Sigmoid colon (tissue), 7 donors: ENCODE measurements around the gene BCO2. TPM values are rescaled to one million over a fixed set of nuclear protein-coding genes. Genes with fewer than 3 reads are reported as not detected.

Source experiments
- DNase-seq: peaks from one replicate; pipeline ENCODE4 v3.0.0-alpha.2; 2019
- H3K27ac ChIP-seq, 4 donors: fragments of 200-600 bp; sonication (generic); one replicate each; pipeline ENCODE4 v1.5.1; 2016 to 2019; ENCODE audit warnings: mild to moderate bottlenecking in 1 of 4
- H3K27me3 ChIP-seq, 3 donors: fragments of 200-600 bp; sonication (generic); one replicate each; pipeline ENCODE4 v1.5.1; 2019; ENCODE audit warnings: mild to moderate bottlenecking in 1 of 3
- H3K36me3 ChIP-seq, 4 donors: fragments of 200-600 bp; sonication (generic); one replicate each; pipeline ENCODE4 v1.5.1; 2016 to 2019
- H3K4me1 ChIP-seq, 4 donors: fragments of 200-600 bp; sonication (generic); one replicate each; pipeline ENCODE4 v1.5.1; 2017 to 2019
- H3K4me3 ChIP-seq, 4 donors: fragments of 200-600 bp; sonication (generic); one replicate each; pipeline ENCODE4 v1.5.1; 2017 to 2019; ENCODE audit warnings: mild to moderate bottlenecking in 2 of 4, moderate library complexity in 1 of 4
- H3K9me3 ChIP-seq, 4 donors: fragments of 200-600 bp in 3 of 4; sonication (generic) in 3 of 4; one replicate each; pipeline versions ENCODE4 v1.5.1 to v1.6.1; 2013 to 2019
- EP300 ChIP-seq, 4 donors: sonication (generic); formaldehyde crosslinking; IDR thresholded peaks; one replicate each; pipeline ENCODE4 v1.6.1; 2017; ENCODE audit warnings: antibody characterized with exemption in 4 of 4
- POLR2A ChIP-seq, 2 donors: fragments of 450-650 bp; IDR thresholded peaks; one replicate each; pipeline ENCODE4 v1.6.1; 2016; ENCODE audit warnings: antibody characterized with exemption in 2 of 2, mild to moderate bottlenecking in 2 of 2, moderate library complexity in 2 of 2
- POLR2AphosphoS5 ChIP-seq, 4 donors: sonication (generic); formaldehyde crosslinking; IDR thresholded peaks; one replicate each; pipeline ENCODE4 v1.6.1; 2017; ENCODE audit warnings: antibody characterized with exemption in 4 of 4
- WGBS, 2 donors: extraction: QIAGEN DNeasy Blood & Tissue Kit; methylation state at CpG; one replicate each; pipeline ENCODE4 v1.1.7; 2013; 5-methylcytosine and 5-hydroxymethylcytosine counted together
- intact Hi-C: fragments of 100-400 bp; cut with DNase I; formaldehyde crosslinking; loops from one replicate; pipeline ENCODE4 v1.15.1; 2023
- polyA plus RNA-seq, 3 donors: library from polyadenylated mRNA; stranded (reverse); fragments of 200-250 nt; gene quantifications; one replicate each; pipeline ENCODE4 v1.2.3, GENCODE V29; 2013
- total RNA-seq, 4 donors: library from RNA; depleted of rRNA; stranded (reverse); fragments of >200 nt; gene quantifications; one replicate each; pipeline ENCODE4 v1.1.0, GENCODE V29; 2016
- TF ChIP-seq, protein P1 (sequence below), 4 experiments: fragments of 450-650 bp in 3 of 4; fragments of 200-600 bp in 1 of 4; IDR thresholded peaks; one replicate each; pipeline ENCODE4 v1.5.1; 2016 to 2019; ENCODE audit warnings: antibody characterized with exemption in 4 of 4, mild to moderate bottlenecking in 3 of 4, moderate library complexity in 2 of 4
- donor health status: healthy with polysubstance abuse.
- donor health status: Bipolar disorder and iron deficiency.
- donor health status: healthy.

BCO2 gene
- total and polyA plus RNA-seq, 7 donors = 3.2 to 16.9 (median 7.1) TPM; not detected in 2

DNA sequence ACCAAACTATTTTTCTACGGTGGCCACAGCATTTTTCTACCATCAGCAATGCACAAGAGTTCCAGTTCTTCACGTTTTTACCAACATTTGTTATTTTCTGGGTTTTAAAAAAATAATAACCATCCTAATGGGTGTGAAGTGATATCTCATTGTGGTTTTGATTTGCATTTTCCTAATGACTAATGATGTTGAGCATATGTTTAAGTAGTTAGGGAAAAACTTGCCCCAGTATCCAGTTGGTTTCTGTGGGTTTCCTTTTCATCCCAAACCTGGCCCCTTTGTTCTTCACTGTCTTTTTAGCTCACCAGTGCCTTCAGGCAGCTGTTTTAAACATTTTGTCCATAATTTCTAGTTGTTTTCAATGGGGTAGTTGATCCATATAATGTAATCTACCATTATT, 36.2 kb downstream of the BCO2 start:
- no peaks in the 10 kb centered on the region for H3K9me3 ChIP-seq
- TF ChIP-seq, protein P1, sequence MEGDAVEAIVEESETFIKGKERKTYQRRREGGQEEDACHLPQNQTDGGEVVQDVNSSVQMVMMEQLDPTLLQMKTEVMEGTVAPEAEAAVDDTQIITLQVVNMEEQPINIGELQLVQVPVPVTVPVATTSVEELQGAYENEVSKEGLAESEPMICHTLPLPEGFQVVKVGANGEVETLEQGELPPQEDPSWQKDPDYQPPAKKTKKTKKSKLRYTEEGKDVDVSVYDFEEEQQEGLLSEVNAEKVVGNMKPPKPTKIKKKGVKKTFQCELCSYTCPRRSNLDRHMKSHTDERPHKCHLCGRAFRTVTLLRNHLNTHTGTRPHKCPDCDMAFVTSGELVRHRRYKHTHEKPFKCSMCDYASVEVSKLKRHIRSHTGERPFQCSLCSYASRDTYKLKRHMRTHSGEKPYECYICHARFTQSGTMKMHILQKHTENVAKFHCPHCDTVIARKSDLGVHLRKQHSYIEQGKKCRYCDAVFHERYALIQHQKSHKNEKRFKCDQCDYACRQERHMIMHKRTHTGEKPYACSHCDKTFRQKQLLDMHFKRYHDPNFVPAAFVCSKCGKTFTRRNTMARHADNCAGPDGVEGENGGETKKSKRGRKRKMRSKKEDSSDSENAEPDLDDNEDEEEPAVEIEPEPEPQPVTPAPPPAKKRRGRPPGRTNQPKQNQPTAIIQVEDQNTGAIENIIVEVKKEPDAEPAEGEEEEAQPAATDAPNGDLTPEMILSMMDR (IDR thresholded peaks at IDR 0.05) = no peak
- TF ChIP-seq EP300 (IDR thresholded peaks at IDR 0.05) = no peak
- TF ChIP-seq POLR2A (IDR thresholded peaks at IDR 0.05) = no peak
- no peak for TF ChIP-seq POLR2AphosphoS5 (IDR thresholded peaks at IDR 0.05)
- H3K4me3 ChIP-seq = no peak overlapping the region
- no peaks in the 10 kb centered on the region for H3K27me3 ChIP-seq
- no peak overlapping the region for H3K27ac ChIP-seq
- no peaks in the 10 kb centered on the region for H3K4me1 ChIP-seq
- no peaks in the 10 kb centered on the region for H3K36me3 ChIP-seq
- DNase-seq = no peak
- 40 to 68% methylated on average over 2 of the region's 2 CpGs for WGBS, 2 donors
- intact Hi-C loops = no loop called here

DNA sequence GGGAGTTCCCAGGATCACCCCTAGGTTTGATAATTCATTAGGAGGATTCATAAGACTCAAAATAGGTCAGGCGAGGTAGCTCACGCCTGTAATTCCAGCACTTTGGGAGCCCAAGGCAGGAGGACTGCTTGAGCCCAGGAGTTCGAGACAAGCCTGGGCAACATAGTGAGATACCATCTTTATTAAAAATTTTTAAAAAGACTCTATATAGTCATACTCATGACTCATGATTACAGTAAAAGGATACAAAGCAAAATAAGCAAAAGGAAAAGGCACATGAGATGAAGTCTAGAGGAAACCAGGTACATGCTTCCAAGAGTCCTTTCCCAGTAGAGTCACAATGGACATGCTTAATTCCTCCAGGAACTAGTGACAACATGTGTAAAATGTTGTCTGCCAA, 37.0 kb downstream of the BCO2 start:
- no peak for DNase-seq
- TF ChIP-seq, protein P1 (IDR thresholded peaks at IDR 0.05) = no peak
- TF ChIP-seq POLR2AphosphoS5 (IDR thresholded peaks at IDR 0.05) (no peak), EP300 (IDR thresholded peaks at IDR 0.05) (no peak), POLR2A (IDR thresholded peaks at IDR 0.05) (no peak)
- H3K27me3 ChIP-seq = no peaks in the 10 kb centered on the region
- no peak overlapping the region for H3K27ac ChIP-seq
- no peak overlapping the region for H3K4me3 ChIP-seq
- H3K36me3 ChIP-seq = no peaks in the 10 kb centered on the region
- intact Hi-C loops = no loop called here
- no peaks in the 10 kb centered on the region for H3K4me1 ChIP-seq
- WGBS, 2 donors = 98 to 99% methylated on average over 3 of the region's 3 CpGs
- H3K9me3 ChIP-seq = no peaks in the 10 kb centered on the region

DNA sequence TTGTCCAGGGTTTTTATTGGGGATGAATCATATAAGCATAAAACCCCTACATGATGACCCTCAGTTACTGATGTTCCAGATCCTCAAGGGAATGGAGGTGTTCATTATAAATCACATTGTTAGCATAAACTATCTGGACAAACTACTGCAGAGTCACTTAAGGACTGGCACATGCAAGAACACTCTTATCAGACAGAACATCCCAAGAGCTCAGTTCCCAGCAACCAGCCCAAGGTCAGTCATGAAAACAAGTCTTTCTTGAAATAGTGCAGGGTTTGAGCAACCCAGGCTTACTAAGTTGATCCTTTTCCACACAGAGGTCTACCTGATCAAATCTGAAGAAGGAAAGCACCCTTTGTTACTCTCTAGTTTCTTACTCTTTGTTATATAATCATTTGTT, 37.4 kb downstream of the BCO2 start:
- intact Hi-C loops = no loop called here
- Histone ChIP-seq H3K4me1 (no peaks in the 10 kb centered on the region), H3K27ac (no peak overlapping the region), H3K9me3 (no peaks in the 10 kb centered on the region), H3K27me3 (no peaks in the 10 kb centered on the region), H3K4me3 (no peak overlapping the region), H3K36me3 (no peaks in the 10 kb centered on the region)
- TF ChIP-seq EP300 (IDR thresholded peaks at IDR 0.05) (no peak), POLR2A (IDR thresholded peaks at IDR 0.05) (no peak), POLR2AphosphoS5 (IDR thresholded peaks at IDR 0.05) (no peak)
- TF ChIP-seq, protein P1 (IDR thresholded peaks at IDR 0.05) = no peak
- no peak for DNase-seq

DNA sequence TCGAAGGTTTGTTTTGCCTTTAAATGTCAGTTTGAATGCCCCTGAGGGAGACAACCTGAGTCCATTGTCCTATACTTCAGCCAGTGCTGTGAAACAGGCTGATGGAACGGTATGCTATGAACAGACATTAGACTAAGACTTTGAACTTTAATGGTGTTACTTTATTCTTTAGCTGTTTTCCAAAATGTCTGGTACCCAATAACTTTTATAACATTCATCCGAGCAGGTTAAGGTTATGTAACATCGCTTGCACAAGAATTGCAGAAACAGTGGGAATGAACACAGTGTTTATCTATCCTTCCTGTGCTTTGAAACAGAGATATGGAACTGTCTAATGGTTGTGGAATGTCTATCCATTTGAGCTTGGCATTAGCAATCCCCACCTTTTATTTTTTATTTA, 38.4 kb downstream of the BCO2 start:
- no peaks in the 10 kb centered on the region for H3K9me3 ChIP-seq
- intact Hi-C loops = no loop called here
- H3K4me3 ChIP-seq = no peak overlapping the region
- no peak for DNase-seq
- no peaks in the 10 kb centered on the region for H3K4me1 ChIP-seq
- H3K27ac ChIP-seq = no peak overlapping the region
- TF ChIP-seq EP300 (IDR thresholded peaks at IDR 0.05) = no peak
- H3K36me3 ChIP-seq = no peaks in the 10 kb centered on the region
- WGBS, 2 donors = 89 to 94% methylated on average over 4 of the region's 4 CpGs
- H3K27me3 ChIP-seq = no peaks in the 10 kb centered on the region

DNA sequence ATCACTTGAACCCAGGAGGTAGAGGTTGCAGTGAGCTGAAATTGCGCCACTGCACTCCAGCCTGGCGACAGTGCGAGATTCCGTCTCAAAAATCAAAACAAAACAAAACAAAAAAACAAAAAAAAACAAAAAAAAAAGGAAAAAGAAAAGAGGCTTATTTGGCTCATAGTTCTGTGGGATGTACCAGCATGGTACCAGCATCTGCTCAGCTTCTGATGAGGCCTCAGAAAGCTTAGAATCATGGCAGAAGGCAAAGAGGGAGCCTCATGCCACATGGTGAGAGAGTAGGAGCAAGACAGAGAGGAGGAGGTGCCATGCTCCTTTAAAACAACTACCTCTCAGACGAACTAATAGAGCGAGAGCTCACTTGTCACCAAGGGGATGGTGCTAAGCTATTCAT, 40.3 kb downstream of the BCO2 start:
- no peak overlapping the region for H3K4me3 ChIP-seq
- no peak for TF ChIP-seq POLR2A (IDR thresholded peaks at IDR 0.05)
- TF ChIP-seq, protein P1 (IDR thresholded peaks at IDR 0.05) = no peak
- no peak for TF ChIP-seq POLR2AphosphoS5 (IDR thresholded peaks at IDR 0.05)
- TF ChIP-seq EP300 (IDR thresholded peaks at IDR 0.05) = no peak
- no peaks in the 10 kb centered on the region for H3K9me3 ChIP-seq
- H3K27me3 ChIP-seq = no peaks in the 10 kb centered on the region
- no peak for DNase-seq
- WGBS, 2 donors = 93 to 94% methylated on average over 6 of the region's 6 CpGs
- no peaks in the 10 kb centered on the region for H3K36me3 ChIP-seq
- H3K27ac ChIP-seq = no peak overlapping the region
- H3K4me1 ChIP-seq = peaks cover 0 to 6% (median 2%) of the 10 kb centered on the region in 4 donors
- intact Hi-C loops = no loop called here
